HepG2 (cell line): ENCODE measurements around the gene BAHCC1. TPM values are rescaled to one million over a fixed set of nuclear protein-coding genes. Genes with fewer than 3 reads are reported as not detected.

Experiments used
- BORCS8-MEF2B ChIP-seq: sonication (generic); formaldehyde crosslinking; IDR thresholded peaks from 2 replicates; pipeline ENCODE4 v1.8.0; 2022; ENCODE audit warnings: mild to moderate bottlenecking, missing genetic modification reagents
- GLI4 ChIP-seq: sonication (generic); formaldehyde crosslinking; IDR thresholded peaks from 2 replicates; pipeline ENCODE4 v1.5.1; 2020; ENCODE audit warnings: missing genetic modification reagents, mild to moderate bottlenecking, moderate library complexity, borderline replicate concordance
- HNRNPUL1 ChIP-seq: fragments of 200-400 bp; formaldehyde crosslinking; IDR thresholded peaks from 2 replicates; pipeline ENCODE4 v1.6.1; 2017; ENCODE audit warnings: low read depth, mild to moderate bottlenecking, low read length, moderate library complexity
- KLF9 ChIP-seq: IDR thresholded peaks from 2 replicates; pipeline ENCODE4 v1.6.1; 2016; ENCODE audit warnings: low read depth
- MATR3 ChIP-seq: sonication (generic); formaldehyde crosslinking; IDR thresholded peaks from 2 replicates; pipeline ENCODE4 v1.4.0; 2020; ENCODE audit warnings: missing genetic modification reagents
- MXD4 ChIP-seq: IDR thresholded peaks from 2 replicates; pipeline ENCODE4 v1.6.1; 2016; ENCODE audit warnings: mild to moderate bottlenecking, missing biosample characterization, missing genetic modification reagents
- ZFP90 ChIP-seq: sonication (generic); formaldehyde crosslinking; IDR thresholded peaks from 2 replicates; pipeline ENCODE4 v1.8.0; 2022; ENCODE audit warnings: missing genetic modification reagents, mild to moderate bottlenecking, inconsistent platforms, borderline replicate concordance
- ZMAT3 ChIP-seq: sonication (generic); formaldehyde crosslinking; conservative IDR thresholded peaks from 2 replicates; pipeline ENCODE4 v1.7.0; 2021; ENCODE audit warnings: missing genetic modification reagents
- ZNF775 ChIP-seq: sonication (generic); formaldehyde crosslinking; IDR thresholded peaks from 2 replicates; pipeline ENCODE4 v1.4.0; 2020; ENCODE audit warnings: missing genetic modification reagents, mild to moderate bottlenecking, moderate library complexity, borderline replicate concordance
- ZZZ3 ChIP-seq: sonication (generic); formaldehyde crosslinking; IDR thresholded peaks from 2 replicates; pipeline ENCODE4 v1.4.0; 2020; ENCODE audit warnings: missing genetic modification reagents, mild to moderate bottlenecking, borderline replicate concordance
- polyA plus RNA-seq, 8 experiments: library from polyadenylated mRNA; depleted of rRNA in 3 of 8; stranded (reverse) in 7 of 8; unstranded in 1 of 8; fragments of >200 nt; fragmentation: Illumina TruSeq in 4 of 8; extraction: Trizol in 4 of 8; gene quantifications; 2 replicates each; pipeline versions ENCODE4 v1.2.1 to v1.2.3, GENCODE V29; 2011 to 2016; ENCODE audit warnings: low read depth in 4 of 8, missing spikeins in 1 of 8, mixed read lengths in 1 of 8; ENCODE audit not compliant: insufficient read depth in 1 of 8
- total RNA-seq, 5 experiments: library from RNA; depleted of rRNA; stranded (reverse); fragments of >200 nt; fragmentation: Illumina TruSeq; extraction: Trizol; gene quantifications; 2 replicates each; pipeline ENCODE4 v1.2.3, GENCODE V29; 2016; ENCODE audit warnings: low read depth in 1 of 5
- TF ChIP-seq, protein P1 (sequence below): IDR thresholded peaks from 2 replicates; pipeline ENCODE4 v1.6.1; 2016; ENCODE audit warnings: low read depth, missing genetic modification reagents, missing compliant biosample characterization
- TF ChIP-seq, protein P2 (sequence below): sonication (generic); formaldehyde crosslinking; IDR thresholded peaks from 2 replicates; pipeline ENCODE4 v1.8.0; 2022; ENCODE audit warnings: low read depth, missing genetic modification reagents
- TF ChIP-seq, protein P3 (sequence below): sonication (generic); formaldehyde crosslinking; IDR thresholded peaks from 2 replicates; pipeline ENCODE4; 2020; ENCODE audit warnings: missing genetic modification reagents, mild to moderate bottlenecking, borderline replicate concordance
- TF ChIP-seq, protein P4 (sequence below): sonication (generic); formaldehyde crosslinking; IDR thresholded peaks from 2 replicates; pipeline ENCODE4 v1.8.1; 2023; ENCODE audit warnings: mild to moderate bottlenecking, inconsistent platforms, moderate library complexity, missing genetic modification reagents, borderline replicate concordance

The BAHCC1 gene
- total and polyA plus RNA-seq, 2 of the 13 experiments (the other 11 are each of a cell fraction or from before 2014, with no cell fraction given), result 1.4 to 1.7 TPM

DNA sequence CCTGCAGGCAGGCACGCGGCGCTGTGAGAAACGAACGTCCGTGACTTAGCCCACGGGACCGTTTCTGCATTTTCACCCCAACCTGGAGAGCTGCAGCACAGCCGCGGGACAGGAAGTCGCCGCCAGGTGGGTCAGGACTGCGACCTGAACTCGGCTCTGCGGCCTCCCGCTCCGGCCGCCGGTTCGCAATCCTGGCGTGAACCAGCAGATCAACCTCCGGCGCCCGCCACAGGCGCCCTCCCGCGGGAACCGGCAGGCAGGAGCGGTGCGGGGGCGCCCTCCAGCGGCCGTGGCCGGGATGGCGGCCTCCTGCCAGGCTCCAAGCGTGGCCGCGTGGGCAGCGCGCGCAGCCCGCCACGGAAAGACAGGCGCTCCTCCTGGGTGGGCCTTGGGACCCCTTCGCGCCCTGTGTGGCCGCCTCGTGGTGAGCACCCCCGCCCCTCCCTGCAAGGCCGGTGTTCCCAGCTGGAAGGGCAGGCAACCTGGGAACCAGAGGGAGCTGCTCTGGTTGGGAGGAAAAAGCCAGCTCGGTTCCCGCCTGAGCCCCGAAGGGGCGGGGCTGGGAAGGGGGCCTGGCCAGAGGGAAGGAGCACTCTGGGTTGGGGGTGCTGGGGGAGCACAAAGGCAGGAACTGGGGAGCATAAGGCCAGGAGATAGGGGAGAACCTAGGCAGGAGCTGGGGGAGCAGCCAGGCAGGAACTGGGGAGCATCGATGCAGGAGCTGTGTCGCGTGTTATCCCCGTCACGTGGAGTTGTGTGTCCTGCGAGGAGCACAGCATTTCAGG is 89.1 kb downstream of the BAHCC1 start (continued):
- TF ChIP-seq, protein P1, sequence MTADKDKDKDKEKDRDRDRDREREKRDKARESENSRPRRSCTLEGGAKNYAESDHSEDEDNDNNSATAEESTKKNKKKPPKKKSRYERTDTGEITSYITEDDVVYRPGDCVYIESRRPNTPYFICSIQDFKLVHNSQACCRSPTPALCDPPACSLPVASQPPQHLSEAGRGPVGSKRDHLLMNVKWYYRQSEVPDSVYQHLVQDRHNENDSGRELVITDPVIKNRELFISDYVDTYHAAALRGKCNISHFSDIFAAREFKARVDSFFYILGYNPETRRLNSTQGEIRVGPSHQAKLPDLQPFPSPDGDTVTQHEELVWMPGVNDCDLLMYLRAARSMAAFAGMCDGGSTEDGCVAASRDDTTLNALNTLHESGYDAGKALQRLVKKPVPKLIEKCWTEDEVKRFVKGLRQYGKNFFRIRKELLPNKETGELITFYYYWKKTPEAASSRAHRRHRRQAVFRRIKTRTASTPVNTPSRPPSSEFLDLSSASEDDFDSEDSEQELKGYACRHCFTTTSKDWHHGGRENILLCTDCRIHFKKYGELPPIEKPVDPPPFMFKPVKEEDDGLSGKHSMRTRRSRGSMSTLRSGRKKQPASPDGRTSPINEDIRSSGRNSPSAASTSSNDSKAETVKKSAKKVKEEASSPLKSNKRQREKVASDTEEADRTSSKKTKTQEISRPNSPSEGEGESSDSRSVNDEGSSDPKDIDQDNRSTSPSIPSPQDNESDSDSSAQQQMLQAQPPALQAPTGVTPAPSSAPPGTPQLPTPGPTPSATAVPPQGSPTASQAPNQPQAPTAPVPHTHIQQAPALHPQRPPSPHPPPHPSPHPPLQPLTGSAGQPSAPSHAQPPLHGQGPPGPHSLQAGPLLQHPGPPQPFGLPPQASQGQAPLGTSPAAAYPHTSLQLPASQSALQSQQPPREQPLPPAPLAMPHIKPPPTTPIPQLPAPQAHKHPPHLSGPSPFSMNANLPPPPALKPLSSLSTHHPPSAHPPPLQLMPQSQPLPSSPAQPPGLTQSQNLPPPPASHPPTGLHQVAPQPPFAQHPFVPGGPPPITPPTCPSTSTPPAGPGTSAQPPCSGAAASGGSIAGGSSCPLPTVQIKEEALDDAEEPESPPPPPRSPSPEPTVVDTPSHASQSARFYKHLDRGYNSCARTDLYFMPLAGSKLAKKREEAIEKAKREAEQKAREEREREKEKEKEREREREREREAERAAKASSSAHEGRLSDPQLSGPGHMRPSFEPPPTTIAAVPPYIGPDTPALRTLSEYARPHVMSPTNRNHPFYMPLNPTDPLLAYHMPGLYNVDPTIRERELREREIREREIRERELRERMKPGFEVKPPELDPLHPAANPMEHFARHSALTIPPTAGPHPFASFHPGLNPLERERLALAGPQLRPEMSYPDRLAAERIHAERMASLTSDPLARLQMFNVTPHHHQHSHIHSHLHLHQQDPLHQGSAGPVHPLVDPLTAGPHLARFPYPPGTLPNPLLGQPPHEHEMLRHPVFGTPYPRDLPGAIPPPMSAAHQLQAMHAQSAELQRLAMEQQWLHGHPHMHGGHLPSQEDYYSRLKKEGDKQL (CRISPR knock-in tag), result 0 out of 2 replicates have a peak, but pooled peaks have one; percentile 12
- TF ChIP-seq ZZZ3 (CRISPR knock-in tag), result no peak
- TF ChIP-seq, protein P2, sequence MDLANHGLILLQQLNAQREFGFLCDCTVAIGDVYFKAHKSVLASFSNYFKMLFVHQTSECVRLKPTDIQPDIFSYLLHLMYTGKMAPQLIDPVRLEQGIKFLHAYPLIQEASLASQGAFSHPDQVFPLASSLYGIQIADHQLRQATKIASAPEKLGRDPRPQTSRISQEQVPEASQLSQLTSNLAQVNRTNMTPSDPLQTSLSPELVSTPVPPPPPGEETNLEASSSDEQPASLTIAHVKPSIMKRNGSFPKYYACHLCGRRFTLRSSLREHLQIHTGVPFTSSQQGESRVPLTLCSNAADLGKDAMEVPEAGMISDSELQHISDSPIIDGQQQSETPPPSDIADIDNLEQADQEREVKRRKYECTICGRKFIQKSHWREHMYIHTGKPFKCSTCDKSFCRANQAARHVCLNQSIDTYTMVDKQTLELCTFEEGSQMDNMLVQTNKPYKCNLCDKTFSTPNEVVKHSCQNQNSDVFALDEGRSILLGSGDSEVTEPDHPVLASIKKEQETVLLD, result 0 out of 2 replicates have a peak, but pooled peaks have one; percentile 53
- TF ChIP-seq, protein P3, sequence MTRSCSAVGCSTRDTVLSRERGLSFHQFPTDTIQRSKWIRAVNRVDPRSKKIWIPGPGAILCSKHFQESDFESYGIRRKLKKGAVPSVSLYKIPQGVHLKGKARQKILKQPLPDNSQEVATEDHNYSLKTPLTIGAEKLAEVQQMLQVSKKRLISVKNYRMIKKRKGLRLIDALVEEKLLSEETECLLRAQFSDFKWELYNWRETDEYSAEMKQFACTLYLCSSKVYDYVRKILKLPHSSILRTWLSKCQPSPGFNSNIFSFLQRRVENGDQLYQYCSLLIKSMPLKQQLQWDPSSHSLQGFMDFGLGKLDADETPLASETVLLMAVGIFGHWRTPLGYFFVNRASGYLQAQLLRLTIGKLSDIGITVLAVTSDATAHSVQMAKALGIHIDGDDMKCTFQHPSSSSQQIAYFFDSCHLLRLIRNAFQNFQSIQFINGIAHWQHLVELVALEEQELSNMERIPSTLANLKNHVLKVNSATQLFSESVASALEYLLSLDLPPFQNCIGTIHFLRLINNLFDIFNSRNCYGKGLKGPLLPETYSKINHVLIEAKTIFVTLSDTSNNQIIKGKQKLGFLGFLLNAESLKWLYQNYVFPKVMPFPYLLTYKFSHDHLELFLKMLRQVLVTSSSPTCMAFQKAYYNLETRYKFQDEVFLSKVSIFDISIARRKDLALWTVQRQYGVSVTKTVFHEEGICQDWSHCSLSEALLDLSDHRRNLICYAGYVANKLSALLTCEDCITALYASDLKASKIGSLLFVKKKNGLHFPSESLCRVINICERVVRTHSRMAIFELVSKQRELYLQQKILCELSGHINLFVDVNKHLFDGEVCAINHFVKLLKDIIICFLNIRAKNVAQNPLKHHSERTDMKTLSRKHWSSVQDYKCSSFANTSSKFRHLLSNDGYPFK (CRISPR knock-in tag), result peak; percentile 47; the same call in 1 of the 2 replicates
- TF ChIP-seq BORCS8-MEF2B, result peak; percentile 95
- peak; percentile 61; the same call in 1 of the 2 replicates for TF ChIP-seq ZFP90 (CRISPR knock-in tag)
- no peak for TF ChIP-seq ZNF775 (CRISPR knock-in tag)
- TF ChIP-seq KLF9, result no peak
- peak; percentile 69; the same call in 1 of the 2 replicates for TF ChIP-seq ZMAT3 (CRISPR knock-in tag)
- peak; percentile 71 for TF ChIP-seq MXD4 (CRISPR knock-in tag)
- TF ChIP-seq, protein P4, sequence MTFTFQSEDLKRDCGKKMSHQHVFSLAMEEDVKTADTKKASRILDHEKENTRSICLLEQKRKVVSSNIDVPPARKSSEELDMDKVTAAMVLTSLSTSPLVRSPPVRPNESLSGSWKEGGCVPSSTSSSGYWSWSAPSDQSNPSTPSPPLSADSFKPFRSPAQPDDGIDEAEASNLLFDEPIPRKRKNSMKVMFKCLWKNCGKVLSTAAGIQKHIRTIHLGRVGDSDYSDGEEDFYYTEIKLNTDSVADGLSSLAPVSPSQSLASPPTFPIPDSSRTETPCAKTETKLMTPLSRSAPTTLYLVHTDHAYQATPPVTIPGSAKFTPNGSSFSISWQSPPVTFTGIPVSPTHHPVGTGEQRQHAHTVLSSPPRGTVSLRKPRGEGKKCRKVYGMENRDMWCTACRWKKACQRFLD (CRISPR knock-in tag), result no peak; the same call in 1 of the 2 replicates
- no peak for TF ChIP-seq MATR3 (CRISPR knock-in tag)
- 0 out of 2 replicates have a peak, but pooled peaks have one; percentile 95 for TF ChIP-seq GLI4
- no peak for TF ChIP-seq HNRNPUL1
